Measurements from ENCODE around the gene NPHS2. TPM values are rescaled to one million over a fixed set of nuclear protein-coding genes. Genes with fewer than 3 reads are reported as not detected.

The NPHS2 gene
- total and polyA plus RNA-seq, 4 donors = not detected

GRCh38 chr1:179576509-179576908 lies 761 bp upstream of the NPHS2 start:
- ATAC-seq (ENCODE audit: insufficient read depth, low FRiP score) = no peak
- peaks cover 10 to 53% (median 32%) of the 10 kb centered on the region in 3 donors for H3K27me3 ChIP-seq (ENCODE audit: control insufficient read depth in 3 of 3, insufficient read depth in 3 of 3, low read length in 2 of 3)
- H3K4me3 ChIP-seq = no peak overlapping the region
- no peak overlapping the region for H3K9ac ChIP-seq (ENCODE audit: insufficient read depth in 1 of 2, low read length in 2 of 2)
- no peaks in the 10 kb centered on the region for H3K4me1 ChIP-seq (ENCODE audit: control insufficient read depth in 5 of 5, insufficient read depth in 5 of 5, low read length in 5 of 5)
- H3K27ac ChIP-seq (ENCODE audit: low read depth in 1 of 2, low read length in 1 of 2) = no peak overlapping the region
- 14 to 26% methylated on average over 5 of the region's 5 CpGs for WGBS, 2 donors
- no peak for DNase-seq
- no peak for TF ChIP-seq CTCF (IDR thresholded peaks at IDR 0.05; ENCODE audit: control extremely low read depth, extremely low read depth)
- H3K36me3 ChIP-seq (ENCODE audit: control insufficient read depth in 4 of 4, insufficient read depth in 4 of 4, low read length in 4 of 4) = no peaks in the 10 kb centered on the region
- peaks cover 0 to 10% (median 0%) of the 10 kb centered on the region in 4 donors for H3K9me3 ChIP-seq (ENCODE audit: control insufficient read depth in 4 of 4, insufficient read depth in 3 of 4, low read length in 3 of 4)

- 85 to 88% methylated on average over 1 of the region's 1 CpG for WGBS, 2 donors
These were observed 17.7 kb downstream of the NPHS2 start for GRCh38 chr1:179558078-179558477.

GRCh38 chr1:179554427-179554826 lies 21.3 kb downstream of the NPHS2 start:
- no peak overlapping the region for H3K4me3 ChIP-seq
- H3K27ac ChIP-seq (ENCODE audit: low read depth in 1 of 2, low read length in 1 of 2) = no peak overlapping the region
- DNase-seq (no peak), ATAC-seq (ENCODE audit: insufficient read depth, low FRiP score) (no peak)
- TF ChIP-seq CTCF (IDR thresholded peaks at IDR 0.05; ENCODE audit: control extremely low read depth, extremely low read depth) = no peak
- H3K36me3 ChIP-seq (ENCODE audit: control insufficient read depth in 4 of 4, insufficient read depth in 4 of 4, low read length in 4 of 4) = no peaks in the 10 kb centered on the region
- no peaks in the 10 kb centered on the region for H3K9me3 ChIP-seq (ENCODE audit: control insufficient read depth in 4 of 4, insufficient read depth in 3 of 4, low read length in 3 of 4)
- H3K9ac ChIP-seq (ENCODE audit: insufficient read depth in 1 of 2, low read length in 2 of 2) = no peak overlapping the region
- no peaks in the 10 kb centered on the region for H3K4me1 ChIP-seq (ENCODE audit: control insufficient read depth in 5 of 5, insufficient read depth in 5 of 5, low read length in 5 of 5)
- H3K27me3 ChIP-seq (ENCODE audit: control insufficient read depth in 3 of 3, insufficient read depth in 3 of 3, low read length in 2 of 3) = no peaks in the 10 kb centered on the region

More at GRCh38 chr1:179558078-179558477, 17.7 kb downstream of the NPHS2 start:
- Histone ChIP-seq H3K4me1 (ENCODE audit: control insufficient read depth in 5 of 5, insufficient read depth in 5 of 5, low read length in 5 of 5) (no peaks in the 10 kb centered on the region), H3K27ac (ENCODE audit: low read depth in 1 of 2, low read length in 1 of 2) (no peak overlapping the region), H3K27me3 (ENCODE audit: control insufficient read depth in 3 of 3, insufficient read depth in 3 of 3, low read length in 2 of 3) (no peaks in the 10 kb centered on the region), H3K4me3 (no peak overlapping the region), H3K9ac (ENCODE audit: insufficient read depth in 1 of 2, low read length in 2 of 2) (no peak overlapping the region), H3K9me3 (ENCODE audit: control insufficient read depth in 4 of 4, insufficient read depth in 3 of 4, low read length in 3 of 4) (no peaks in the 10 kb centered on the region), H3K36me3 (ENCODE audit: control insufficient read depth in 4 of 4, insufficient read depth in 4 of 4, low read length in 4 of 4) (no peaks in the 10 kb centered on the region)
- ATAC-seq (ENCODE audit: insufficient read depth, low FRiP score) (no peak), DNase-seq (no peak)
- no peak for TF ChIP-seq CTCF (IDR thresholded peaks at IDR 0.05; ENCODE audit: control extremely low read depth, extremely low read depth)
